D721Med (cell line): ENCODE results near the gene VCPKMT.

Experiments
- DNase-seq: peaks from one replicate; pipeline ENCODE4 v3.0.0; 2011; ENCODE audit warnings: low spot score; ENCODE audit not compliant: insufficient read length
- FAIRE-seq: peaks from 2 replicates; lab custom pipeline; 2011; peaks lifted over from hg19 to GRCh38; lab: Jason Lieb, UNC
- TF ChIP-seq, protein P1 (sequence below): IDR thresholded peaks from 2 replicates; pipeline ENCODE4 v1.5.1; 2012; ENCODE audit warnings: mild to moderate bottlenecking, control low read depth; ENCODE audit not compliant: insufficient read depth; ENCODE audit errors: missing control alignments

Gene VCPKMT

DNA sequence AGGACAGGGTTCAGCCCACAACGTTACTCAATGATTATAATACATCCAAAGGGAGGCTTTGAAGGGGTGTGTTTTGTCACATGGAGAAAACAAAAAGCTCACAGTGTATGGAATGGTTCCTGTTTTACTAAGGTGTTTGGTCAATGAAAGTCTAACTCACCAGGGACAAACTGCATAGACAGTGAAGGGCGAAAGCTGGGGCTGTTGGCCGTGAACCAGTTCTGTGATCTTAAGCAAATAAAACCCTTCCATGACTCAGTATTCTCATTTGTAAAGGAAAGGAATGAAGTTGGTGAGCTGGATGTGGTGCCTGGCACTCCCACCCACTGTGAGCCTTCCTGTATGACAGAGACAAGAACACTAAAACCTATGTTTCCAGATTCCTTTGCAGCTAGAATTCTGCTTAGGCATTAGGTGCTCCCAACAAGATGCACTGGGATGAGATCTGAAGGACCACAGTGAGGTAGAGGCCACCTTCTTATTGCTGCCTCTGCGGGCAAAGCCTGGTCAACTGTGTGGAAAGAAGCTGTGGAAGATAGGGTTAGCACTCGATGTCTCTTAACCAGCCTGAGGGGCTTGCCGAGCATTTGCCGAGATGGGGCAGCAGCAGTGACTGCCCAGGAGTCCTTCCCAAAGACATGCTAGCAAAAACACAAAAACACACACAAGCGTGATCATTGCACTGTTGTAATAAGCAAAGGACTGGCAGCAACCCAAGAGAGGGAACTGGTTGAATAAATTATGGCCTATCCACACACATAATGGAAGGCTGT is 48.5 kb downstream of the VCPKMT start:
- DNase-seq (no peak), FAIRE-seq (no peak)
- TF ChIP-seq, protein P1, sequence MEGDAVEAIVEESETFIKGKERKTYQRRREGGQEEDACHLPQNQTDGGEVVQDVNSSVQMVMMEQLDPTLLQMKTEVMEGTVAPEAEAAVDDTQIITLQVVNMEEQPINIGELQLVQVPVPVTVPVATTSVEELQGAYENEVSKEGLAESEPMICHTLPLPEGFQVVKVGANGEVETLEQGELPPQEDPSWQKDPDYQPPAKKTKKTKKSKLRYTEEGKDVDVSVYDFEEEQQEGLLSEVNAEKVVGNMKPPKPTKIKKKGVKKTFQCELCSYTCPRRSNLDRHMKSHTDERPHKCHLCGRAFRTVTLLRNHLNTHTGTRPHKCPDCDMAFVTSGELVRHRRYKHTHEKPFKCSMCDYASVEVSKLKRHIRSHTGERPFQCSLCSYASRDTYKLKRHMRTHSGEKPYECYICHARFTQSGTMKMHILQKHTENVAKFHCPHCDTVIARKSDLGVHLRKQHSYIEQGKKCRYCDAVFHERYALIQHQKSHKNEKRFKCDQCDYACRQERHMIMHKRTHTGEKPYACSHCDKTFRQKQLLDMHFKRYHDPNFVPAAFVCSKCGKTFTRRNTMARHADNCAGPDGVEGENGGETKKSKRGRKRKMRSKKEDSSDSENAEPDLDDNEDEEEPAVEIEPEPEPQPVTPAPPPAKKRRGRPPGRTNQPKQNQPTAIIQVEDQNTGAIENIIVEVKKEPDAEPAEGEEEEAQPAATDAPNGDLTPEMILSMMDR = no peak

DNA sequence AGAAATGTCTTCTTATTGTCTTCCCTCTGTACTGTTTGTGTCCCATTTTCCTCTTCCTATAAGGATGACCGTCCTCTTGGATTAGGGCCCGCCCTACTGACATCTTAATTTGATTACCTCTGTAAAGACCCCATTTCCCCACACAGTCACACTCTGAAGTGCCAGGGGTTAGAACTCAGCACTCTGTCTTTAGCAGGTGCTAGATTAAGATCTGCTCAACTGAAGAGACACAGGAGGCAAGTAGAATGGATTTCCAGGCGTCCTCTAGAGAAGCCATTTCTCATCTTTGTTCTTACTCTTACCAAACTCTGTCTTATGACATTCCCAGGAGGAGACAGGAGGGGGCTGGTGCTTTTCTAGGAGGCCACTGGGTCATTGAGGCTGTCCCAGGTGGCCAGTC is 50.8 kb downstream of the VCPKMT start:
- FAIRE-seq (no peak), DNase-seq (no peak)
- TF ChIP-seq, protein P1 = no peak

DNA sequence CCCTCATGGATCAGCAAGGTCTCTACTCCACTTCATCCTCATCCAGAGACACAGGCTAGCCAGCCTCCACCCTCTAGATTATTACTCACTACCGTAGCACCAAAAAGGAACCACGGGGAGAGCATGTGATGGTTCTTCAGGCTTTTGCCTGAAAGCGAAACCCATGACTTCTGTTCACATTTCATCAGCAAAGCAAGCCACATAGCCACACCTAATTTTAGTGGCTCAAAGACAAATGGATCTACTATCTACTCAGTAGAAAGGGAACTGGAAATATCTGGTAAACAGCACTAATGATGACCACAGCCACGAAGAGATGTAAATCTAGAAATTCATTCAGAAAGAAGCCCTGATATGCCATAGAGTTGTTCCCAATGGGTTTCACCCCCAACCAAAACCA is 51.4 kb downstream of the VCPKMT start:
- FAIRE-seq (no peak), DNase-seq (no peak)
- TF ChIP-seq, protein P1 = no peak

DNA sequence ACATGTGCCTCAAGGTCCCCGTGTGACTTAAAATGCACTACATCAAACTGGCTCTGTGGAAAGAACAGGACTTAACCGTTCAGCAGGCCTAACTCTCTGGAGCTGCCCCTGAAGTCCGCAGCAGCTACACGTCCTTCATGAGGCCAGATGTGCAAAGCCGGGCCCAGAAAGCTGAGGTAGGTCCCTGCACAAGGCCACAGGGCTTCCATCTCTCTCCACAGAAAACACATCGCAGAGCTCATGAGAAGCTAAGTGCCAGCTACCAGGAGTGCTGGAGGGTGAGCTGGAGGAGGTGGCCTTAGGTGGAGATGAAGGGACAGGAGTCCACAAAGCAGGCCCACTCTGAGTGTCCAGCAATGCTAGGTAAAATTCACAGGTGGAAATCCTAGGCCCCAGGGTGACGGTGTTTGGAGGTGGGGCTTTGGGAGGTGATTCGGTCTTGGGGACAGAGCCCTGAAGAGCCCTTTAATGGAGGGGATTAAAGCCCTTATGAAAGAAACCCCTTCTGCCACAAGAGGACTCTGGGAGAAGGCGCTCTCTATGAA is 52.4 kb downstream of the VCPKMT start:
- no peak for DNase-seq
- TF ChIP-seq, protein P1 = no peak
- FAIRE-seq = no peak

DNA sequence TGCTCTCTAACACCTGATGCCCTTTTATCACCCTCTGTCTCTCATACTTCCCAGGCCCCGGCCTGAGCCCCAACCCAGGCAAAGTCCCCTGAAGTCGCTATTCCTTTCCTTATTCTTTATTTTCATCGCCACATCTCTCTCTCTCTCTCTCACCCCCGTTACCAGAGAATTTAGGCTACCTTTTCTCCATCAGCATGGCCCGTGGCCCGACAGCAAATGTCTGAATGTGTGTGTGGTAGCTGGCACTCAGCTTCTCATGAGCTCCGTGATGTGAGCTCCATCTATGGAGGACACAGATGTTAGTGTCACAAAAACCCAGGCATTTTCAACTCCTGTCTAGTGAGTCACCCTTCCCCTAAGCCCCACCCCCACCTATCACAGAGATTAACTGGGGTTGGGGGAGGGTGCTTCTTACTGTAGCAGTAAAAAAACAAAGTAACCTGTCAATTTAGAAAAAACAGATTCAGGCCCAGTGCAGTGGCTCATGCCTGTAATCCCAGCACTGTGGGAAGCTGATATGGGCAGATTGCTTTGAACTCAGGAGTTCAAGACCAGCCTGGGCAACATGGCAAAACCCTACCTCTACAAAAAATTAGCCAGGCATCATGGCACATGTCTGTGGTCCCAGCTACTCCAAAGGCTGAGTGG is 53.8 kb downstream of the VCPKMT start:
- DNase-seq (no peak), FAIRE-seq (no peak)
- TF ChIP-seq, protein P1 = no peak

DNA sequence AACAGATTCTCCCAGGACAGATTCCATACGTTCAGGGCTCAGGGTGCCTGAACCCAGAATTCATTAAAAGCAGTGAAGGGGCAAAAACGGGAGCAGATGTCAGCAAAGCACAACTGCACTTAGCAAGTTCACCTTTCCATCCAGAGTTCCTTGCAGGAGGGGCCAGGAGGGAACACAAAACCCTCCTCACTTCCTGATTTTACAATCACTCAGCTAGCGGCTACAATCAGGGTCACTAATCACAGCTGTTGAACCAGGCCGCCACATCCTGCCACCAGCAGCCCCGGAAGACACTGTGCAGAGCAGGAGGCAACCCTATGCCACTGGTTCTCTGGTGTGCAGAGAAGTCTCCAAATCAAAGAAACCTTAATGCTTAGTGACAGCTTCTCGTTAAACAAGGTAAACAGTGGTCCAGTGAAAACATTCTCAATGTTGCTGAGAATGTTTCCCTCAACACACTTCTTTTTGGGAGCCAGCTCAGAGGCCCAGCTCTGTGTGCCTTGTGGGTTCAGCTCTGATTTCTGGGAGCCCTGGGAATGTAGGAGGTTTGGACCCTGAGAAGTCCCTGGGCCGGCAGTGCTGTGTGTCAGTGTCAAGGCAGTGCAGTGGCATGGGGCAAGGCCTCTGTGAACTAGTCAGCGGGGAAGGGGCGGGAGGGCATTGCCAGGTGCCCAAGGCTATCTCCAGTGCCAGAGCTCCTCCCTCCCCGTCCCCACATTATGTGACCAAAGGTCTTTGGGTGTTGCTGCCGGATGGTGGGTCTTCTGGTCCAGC is 54.5 kb downstream of the VCPKMT start:
- DNase-seq = no peak
- TF ChIP-seq, protein P1 = no peak
- no peak for FAIRE-seq
